Measurements from ENCODE around the gene PAN2.
A peak's percentile ranks its signal among the peaks of the same experiment; 100 is the strongest.
"Not testable (repeated sequence)": the region's sequence is repeated elsewhere in the genome, so short reads cannot be mapped to it uniquely, and the experiment has no call there.

Gene PAN2

GRCh38 chr12:56337753-56338251 lies 4.0 kb upstream of the PAN2 start:
- Histone ChIP-seq H3K56ac (ENCODE audit: low read length) (no peak overlapping the region), H4K8ac (ENCODE audit: low read depth, low read length) (peak overlapping the region; percentile 82), H3K27me3 (ENCODE audit: insufficient read depth, low read length, poor library complexity) (no peaks in the 10 kb centered on the region), H2BK120ac (ENCODE audit: low read depth, low read length) (no peak overlapping the region), H3K27ac (ENCODE audit: low read depth, low read length) (no peak overlapping the region), H2AK5ac (ENCODE audit: low read length) (no peak overlapping the region), H3K79me1 (ENCODE audit: low read length) (no peaks in the 10 kb centered on the region), H3K4me2 (ENCODE audit: low read length) (no peak overlapping the region), H4K5ac (ENCODE audit: low read length) (no peak overlapping the region), H3K18ac (ENCODE audit: low read length) (no peak overlapping the region), H3K4me1 (ENCODE audit: control insufficient read depth, low read depth, low read length) (peaks cover 4% of the 10 kb centered on the region), H3K4me3 (ENCODE audit: low read length) (no peak overlapping the region), H3K4ac (ENCODE audit: low read depth, low read length) (no peak overlapping the region), H3K9ac (ENCODE audit: low read length) (no peak overlapping the region), H3K36me3 (ENCODE audit: control insufficient read depth, insufficient read depth, low read length) (no peaks in the 10 kb centered on the region), H3K23ac (ENCODE audit: low read length) (no peak overlapping the region), H3K79me2 (ENCODE audit: control insufficient read depth, insufficient read depth, low read length) (no peaks in the 10 kb centered on the region), H2BK5ac (ENCODE audit: low read length) (no peak overlapping the region), H2BK15ac (replicated peaks; ENCODE audit: low read depth) (no peak overlapping the region)
- no peak for DNase-seq
- WGBS (ENCODE audit: extremely low coverage, insufficient coverage, low lambda C conversion rate) = no CpG with 5 or more reads among the region's 8 CpGs

DNA sequence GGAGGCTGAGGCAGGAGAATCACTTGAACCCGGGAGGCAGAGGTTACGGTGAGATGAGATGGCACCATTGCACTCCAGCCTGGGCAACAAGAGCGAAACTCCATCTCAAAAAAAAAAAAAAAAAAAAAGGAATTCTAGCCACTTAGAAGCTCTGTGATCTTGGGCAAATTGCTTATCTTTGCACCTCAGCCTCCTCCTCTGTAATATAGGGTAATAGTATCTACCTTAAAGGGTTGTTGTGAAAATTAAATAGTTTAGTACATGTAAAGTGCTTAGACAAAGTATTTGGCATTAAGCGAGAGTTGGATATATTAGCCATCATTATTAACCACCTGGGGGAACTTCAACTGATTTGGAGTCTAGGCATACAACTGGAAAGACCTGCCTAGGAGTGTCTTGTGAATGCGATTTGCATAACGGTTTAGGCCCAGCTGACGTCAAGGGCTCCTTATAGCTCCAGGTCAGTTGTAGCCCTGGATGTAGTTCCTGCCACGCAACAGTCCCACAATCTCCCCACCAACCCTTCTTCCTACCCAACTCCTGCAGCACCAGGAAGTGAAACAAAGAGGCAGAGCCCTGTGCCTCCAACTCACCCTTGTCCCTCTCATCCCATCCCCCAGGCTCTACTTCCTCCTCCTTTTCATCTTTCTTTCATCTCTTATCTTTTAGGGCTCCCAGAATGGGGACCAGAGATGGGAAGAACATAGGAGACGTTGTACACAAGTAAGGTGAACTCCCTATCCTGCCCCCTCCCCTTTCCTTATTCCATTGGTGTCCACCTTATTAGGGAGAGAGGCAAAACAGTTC lies 2.8 kb upstream of the PAN2 start:
- H3K27ac ChIP-seq (ENCODE audit: low read depth, low read length) = no peak overlapping the region
- no peak overlapping the region for H3K4ac ChIP-seq (ENCODE audit: low read depth, low read length)
- no peak overlapping the region for H4K5ac ChIP-seq (ENCODE audit: low read length)
- no peaks in the 10 kb centered on the region for H3K27me3 ChIP-seq (ENCODE audit: insufficient read depth, low read length, poor library complexity)
- no peak overlapping the region for H4K8ac ChIP-seq (ENCODE audit: low read depth, low read length)
- WGBS (ENCODE audit: extremely low coverage, insufficient coverage, low lambda C conversion rate) = no CpG with 5 or more reads among the region's 9 CpGs
- H3K36me3 ChIP-seq (ENCODE audit: control insufficient read depth, insufficient read depth, low read length) = no peaks in the 10 kb centered on the region
- H3K4me3 ChIP-seq (ENCODE audit: low read length) = no peak overlapping the region
- H2BK15ac ChIP-seq (replicated peaks; ENCODE audit: low read depth) = no peak overlapping the region
- peaks cover 6% of the 10 kb centered on the region for H3K4me1 ChIP-seq (ENCODE audit: control insufficient read depth, low read depth, low read length)
- H2BK120ac ChIP-seq (ENCODE audit: low read depth, low read length) = no peak overlapping the region
- DNase-seq = no peak
- H3K79me2 ChIP-seq (ENCODE audit: control insufficient read depth, insufficient read depth, low read length) = no peaks in the 10 kb centered on the region
- no peak overlapping the region for H3K4me2 ChIP-seq (ENCODE audit: low read length)
- no peaks in the 10 kb centered on the region for H3K79me1 ChIP-seq (ENCODE audit: low read length)
- no peak overlapping the region for H2AK5ac ChIP-seq (ENCODE audit: low read length)
- no peak overlapping the region for H3K18ac ChIP-seq (ENCODE audit: low read length)
- no peak overlapping the region for H3K56ac ChIP-seq (ENCODE audit: low read length)
- H3K23ac ChIP-seq (ENCODE audit: low read length) = no peak overlapping the region
- no peak overlapping the region for H2BK5ac ChIP-seq (ENCODE audit: low read length)
- H3K9ac ChIP-seq (ENCODE audit: low read length) = no peak overlapping the region

DNA sequence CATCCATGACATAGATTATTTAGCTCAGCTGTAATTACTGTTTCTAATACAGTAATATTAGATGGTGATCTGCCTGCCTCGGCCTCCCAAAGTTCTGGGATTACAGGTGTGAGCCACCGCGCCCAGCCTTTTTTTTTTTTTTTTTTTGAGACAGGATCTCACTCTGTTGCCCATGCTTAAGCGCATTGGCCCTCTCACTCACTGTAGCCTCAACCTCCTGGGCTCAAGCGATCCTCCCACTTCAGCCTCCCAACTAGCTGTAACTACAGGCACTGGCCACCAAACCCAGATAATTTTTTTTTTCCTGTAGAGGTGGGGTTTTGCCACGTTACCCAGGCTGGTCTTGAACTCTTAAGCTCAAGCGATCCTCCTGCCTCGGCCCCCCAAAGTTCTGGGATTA lies 1.7 kb upstream of the PAN2 start:
- not testable (repeated sequence) for H2AK5ac ChIP-seq (ENCODE audit: low read length); H4K5ac ChIP-seq (ENCODE audit: low read length); H3K18ac ChIP-seq (ENCODE audit: low read length); H4K8ac ChIP-seq (ENCODE audit: low read depth, low read length); H2BK15ac ChIP-seq (replicated peaks; ENCODE audit: low read depth); H3K79me1 ChIP-seq (ENCODE audit: low read length); H3K9ac ChIP-seq (ENCODE audit: low read length); H3K4me2 ChIP-seq (ENCODE audit: low read length); H3K27me3 ChIP-seq (ENCODE audit: insufficient read depth, low read length, poor library complexity); DNase-seq; H3K27ac ChIP-seq (ENCODE audit: low read depth, low read length); H3K4me3 ChIP-seq (ENCODE audit: low read length); H3K56ac ChIP-seq (ENCODE audit: low read length); H2BK120ac ChIP-seq (ENCODE audit: low read depth, low read length); H3K36me3 ChIP-seq (ENCODE audit: control insufficient read depth, insufficient read depth, low read length); H3K79me2 ChIP-seq (ENCODE audit: control insufficient read depth, insufficient read depth, low read length); H2BK5ac ChIP-seq (ENCODE audit: low read length); H3K4ac ChIP-seq (ENCODE audit: low read depth, low read length); H3K23ac ChIP-seq (ENCODE audit: low read length); H3K4me1 ChIP-seq (ENCODE audit: control insufficient read depth, low read depth, low read length)
- WGBS (ENCODE audit: extremely low coverage, insufficient coverage, low lambda C conversion rate) = no CpG with 5 or more reads among the region's 8 CpGs

GRCh38 chr12:56334490-56334793 lies 642 bp upstream of the PAN2 start:
- Histone ChIP-seq H3K4ac (ENCODE audit: low read depth, low read length) (no peak overlapping the region), H2BK15ac (replicated peaks; ENCODE audit: low read depth) (no peak overlapping the region), H3K36me3 (ENCODE audit: control insufficient read depth, insufficient read depth, low read length) (no peaks in the 10 kb centered on the region), H3K23ac (ENCODE audit: low read length) (no peak overlapping the region), H3K79me2 (ENCODE audit: control insufficient read depth, insufficient read depth, low read length) (no peaks in the 10 kb centered on the region), H3K9ac (ENCODE audit: low read length) (peak overlapping the region; percentile 84), H3K4me3 (ENCODE audit: low read length) (peak overlapping the region; percentile 71), H4K5ac (ENCODE audit: low read length) (peak overlapping the region; percentile 50), H3K18ac (ENCODE audit: low read length) (peak overlapping the region; percentile 82), H3K4me1 (ENCODE audit: control insufficient read depth, low read depth, low read length) (peaks cover 6% of the 10 kb centered on the region), H3K56ac (ENCODE audit: low read length) (peak overlapping the region; percentile 90), H2BK5ac (ENCODE audit: low read length) (no peak overlapping the region), H3K4me2 (ENCODE audit: low read length) (peak overlapping the region; percentile 63), H2BK120ac (ENCODE audit: low read depth, low read length) (no peak overlapping the region), H4K8ac (ENCODE audit: low read depth, low read length) (peak overlapping the region; percentile 90), H3K27ac (ENCODE audit: low read depth, low read length) (peak overlapping the region; percentile 58), H3K27me3 (ENCODE audit: insufficient read depth, low read length, poor library complexity) (no peaks in the 10 kb centered on the region), H2AK5ac (ENCODE audit: low read length) (peak overlapping the region; percentile 29), H3K79me1 (ENCODE audit: low read length) (no peaks in the 10 kb centered on the region)
- WGBS (ENCODE audit: extremely low coverage, insufficient coverage, low lambda C conversion rate) = no CpG with 5 or more reads among the region's 6 CpGs
- no peak for DNase-seq

- Histone ChIP-seq H3K27me3 (ENCODE audit: insufficient read depth, low read length, poor library complexity) (no peaks in the 10 kb centered on the region), H2AK5ac (ENCODE audit: low read length) (peak overlapping the region; percentile 100), H3K4me3 (ENCODE audit: low read length) (peak overlapping the region; percentile 27), H4K8ac (ENCODE audit: low read depth, low read length) (peak overlapping the region; percentile 40), H3K4me2 (ENCODE audit: low read length) (peak overlapping the region; percentile 26), H2BK120ac (ENCODE audit: low read depth, low read length) (no peak overlapping the region), H3K9ac (ENCODE audit: low read length) (peak overlapping the region; percentile 74), H3K79me1 (ENCODE audit: low read length) (no peaks in the 10 kb centered on the region), H3K36me3 (ENCODE audit: control insufficient read depth, insufficient read depth, low read length) (no peaks in the 10 kb centered on the region), H3K79me2 (ENCODE audit: control insufficient read depth, insufficient read depth, low read length) (no peaks in the 10 kb centered on the region), H2BK5ac (ENCODE audit: low read length) (peak overlapping the region; percentile 53), H3K23ac (ENCODE audit: low read length) (no peak overlapping the region), H3K18ac (ENCODE audit: low read length) (peak overlapping the region; percentile 2), H3K4me1 (ENCODE audit: control insufficient read depth, low read depth, low read length) (peaks cover 6% of the 10 kb centered on the region), H3K27ac (ENCODE audit: low read depth, low read length) (peak overlapping the region; percentile 72), H2BK15ac (replicated peaks; ENCODE audit: low read depth) (no peak overlapping the region), H3K56ac (ENCODE audit: low read length) (peak overlapping the region; percentile 77), H3K4ac (ENCODE audit: low read depth, low read length) (peak overlapping the region; percentile 96), H4K5ac (ENCODE audit: low read length) (peak overlapping the region; percentile 65)
- no CpG with 5 or more reads among the region's 8 CpGs for WGBS (ENCODE audit: extremely low coverage, insufficient coverage, low lambda C conversion rate)
- DNase-seq = no peak
Measured at GRCh38 chr12:56333197-56333678, 562 bp downstream of the PAN2 start.

All from mesendoderm (in vitro differentiated cells).